Measurements from ENCODE around the gene SGCA.

The SGCA gene

DNA sequence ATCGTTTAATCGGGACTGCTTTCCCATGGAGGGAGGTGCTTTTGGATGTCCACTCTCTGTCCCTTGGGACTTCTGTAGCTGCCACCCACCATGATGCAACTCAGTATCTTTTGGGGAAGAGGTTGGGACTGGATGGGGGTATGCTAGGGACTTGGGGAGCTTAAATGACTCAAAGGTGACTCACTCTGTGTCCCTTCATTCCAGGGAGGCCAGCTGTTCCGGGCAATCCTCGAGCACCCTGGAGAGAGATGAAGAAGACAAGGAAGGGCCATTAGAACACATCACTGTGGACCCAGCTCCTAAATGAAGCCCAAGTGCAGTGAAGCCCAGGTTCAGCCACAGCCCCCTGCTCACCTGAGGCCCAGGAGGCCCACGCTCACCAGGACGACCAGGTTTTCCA lies 31.0 kb downstream of the SGCA start:
- Histone ChIP-seq H4K20me1 (ENCODE audit: insufficient read depth, low read length) (no peaks in the 10 kb centered on the region; the same call in 1 of the 2 replicates), H3K4me2 (ENCODE audit: insufficient read depth, low read length) (no peak overlapping the region), H3K27me3 (ENCODE audit: insufficient read depth, low read length, poor library complexity) (peaks cover 23% of the 10 kb centered on the region), H3K4me1 (ENCODE audit: insufficient read depth, low read length) (peaks cover 14% of the 10 kb centered on the region), H3K79me2 (ENCODE audit: insufficient read depth, low read length) (no peaks in the 10 kb centered on the region), H3K4me3 (ENCODE audit: low read depth in 1 of 2, low read length in 2 of 2) (no peak overlapping the region), H3K27ac (ENCODE audit: low read length) (no peak overlapping the region), H2AFZ (ENCODE audit: low read depth, low read length) (no peak overlapping the region), H3K36me3 (ENCODE audit: insufficient read depth, low read length) (no peaks in the 10 kb centered on the region), H3K9ac (ENCODE audit: low read depth, low read length) (no peak overlapping the region), H3K9me3 (ENCODE audit: insufficient read depth, low read length, severe bottlenecking) (no peaks in the 10 kb centered on the region)
- ATAC-seq (ENCODE audit: insufficient read depth, low read depth) (no peak), DNase-seq (no peak)
- TF ChIP-seq, protein P1, sequence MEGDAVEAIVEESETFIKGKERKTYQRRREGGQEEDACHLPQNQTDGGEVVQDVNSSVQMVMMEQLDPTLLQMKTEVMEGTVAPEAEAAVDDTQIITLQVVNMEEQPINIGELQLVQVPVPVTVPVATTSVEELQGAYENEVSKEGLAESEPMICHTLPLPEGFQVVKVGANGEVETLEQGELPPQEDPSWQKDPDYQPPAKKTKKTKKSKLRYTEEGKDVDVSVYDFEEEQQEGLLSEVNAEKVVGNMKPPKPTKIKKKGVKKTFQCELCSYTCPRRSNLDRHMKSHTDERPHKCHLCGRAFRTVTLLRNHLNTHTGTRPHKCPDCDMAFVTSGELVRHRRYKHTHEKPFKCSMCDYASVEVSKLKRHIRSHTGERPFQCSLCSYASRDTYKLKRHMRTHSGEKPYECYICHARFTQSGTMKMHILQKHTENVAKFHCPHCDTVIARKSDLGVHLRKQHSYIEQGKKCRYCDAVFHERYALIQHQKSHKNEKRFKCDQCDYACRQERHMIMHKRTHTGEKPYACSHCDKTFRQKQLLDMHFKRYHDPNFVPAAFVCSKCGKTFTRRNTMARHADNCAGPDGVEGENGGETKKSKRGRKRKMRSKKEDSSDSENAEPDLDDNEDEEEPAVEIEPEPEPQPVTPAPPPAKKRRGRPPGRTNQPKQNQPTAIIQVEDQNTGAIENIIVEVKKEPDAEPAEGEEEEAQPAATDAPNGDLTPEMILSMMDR (IDR thresholded peaks at IDR 0.05; ENCODE audit: borderline replicate concordance, extremely low read depth, low read length, poor library complexity, severe bottlenecking): no peak
- no peak for TF ChIP-seq EZH2 (IDR thresholded peaks at IDR 0.05; ENCODE audit: borderline replicate concordance, low read depth, low read length, severe bottlenecking)

DNA sequence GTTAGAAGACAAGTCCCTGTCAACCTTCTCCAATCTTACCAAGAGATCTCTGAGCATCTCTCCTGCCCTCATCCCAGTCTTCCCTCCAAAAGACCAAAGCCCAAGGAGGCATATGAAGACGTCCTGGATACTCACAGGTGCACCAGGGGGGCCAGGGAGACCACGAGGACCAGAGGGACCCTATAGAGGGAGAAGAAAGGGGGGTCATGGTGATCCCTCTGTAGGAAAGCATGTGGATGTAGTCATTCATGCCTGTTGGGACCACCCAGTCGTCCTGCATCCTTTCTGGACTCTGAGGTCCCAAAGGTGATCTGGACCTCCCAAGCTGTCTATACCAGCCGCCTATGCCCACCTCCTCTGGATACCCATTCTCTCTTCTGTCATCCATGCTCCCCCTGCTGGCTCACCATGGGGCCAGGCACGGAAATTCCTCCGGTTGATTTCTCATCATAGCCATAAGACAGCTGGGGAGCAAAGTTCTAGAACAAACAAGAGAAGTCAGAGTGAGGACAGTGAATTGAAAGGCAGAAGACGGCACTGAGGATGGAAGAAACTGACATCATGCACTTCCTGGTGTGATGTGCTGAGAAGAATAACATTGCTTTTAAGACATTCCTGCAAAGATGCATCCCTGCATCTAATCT lies 32.3 kb downstream of the SGCA start:
- Histone ChIP-seq H3K4me2 (ENCODE audit: insufficient read depth, low read length) (no peak overlapping the region), H3K4me3 (ENCODE audit: low read depth in 1 of 2, low read length in 2 of 2) (no peak overlapping the region), H2AFZ (ENCODE audit: low read depth, low read length) (no peak overlapping the region), H3K36me3 (ENCODE audit: insufficient read depth, low read length) (no peaks in the 10 kb centered on the region), H4K20me1 (ENCODE audit: insufficient read depth, low read length) (no peaks in the 10 kb centered on the region; the same call in 1 of the 2 replicates), H3K4me1 (ENCODE audit: insufficient read depth, low read length) (peaks cover 14% of the 10 kb centered on the region), H3K79me2 (ENCODE audit: insufficient read depth, low read length) (no peaks in the 10 kb centered on the region), H3K9me3 (ENCODE audit: insufficient read depth, low read length, severe bottlenecking) (no peaks in the 10 kb centered on the region), H3K27me3 (ENCODE audit: insufficient read depth, low read length, poor library complexity) (peaks cover 19% of the 10 kb centered on the region), H3K9ac (ENCODE audit: low read depth, low read length) (no peak overlapping the region), H3K27ac (ENCODE audit: low read length) (no peak overlapping the region)
- no peak for TF ChIP-seq EZH2 (IDR thresholded peaks at IDR 0.05; ENCODE audit: borderline replicate concordance, low read depth, low read length, severe bottlenecking)
- TF ChIP-seq, protein P1 (IDR thresholded peaks at IDR 0.05; ENCODE audit: borderline replicate concordance, extremely low read depth, low read length, poor library complexity, severe bottlenecking): peak; percentile 75
- ATAC-seq (ENCODE audit: insufficient read depth, low read depth) (no peak), DNase-seq (peak; percentile 55)

DNA sequence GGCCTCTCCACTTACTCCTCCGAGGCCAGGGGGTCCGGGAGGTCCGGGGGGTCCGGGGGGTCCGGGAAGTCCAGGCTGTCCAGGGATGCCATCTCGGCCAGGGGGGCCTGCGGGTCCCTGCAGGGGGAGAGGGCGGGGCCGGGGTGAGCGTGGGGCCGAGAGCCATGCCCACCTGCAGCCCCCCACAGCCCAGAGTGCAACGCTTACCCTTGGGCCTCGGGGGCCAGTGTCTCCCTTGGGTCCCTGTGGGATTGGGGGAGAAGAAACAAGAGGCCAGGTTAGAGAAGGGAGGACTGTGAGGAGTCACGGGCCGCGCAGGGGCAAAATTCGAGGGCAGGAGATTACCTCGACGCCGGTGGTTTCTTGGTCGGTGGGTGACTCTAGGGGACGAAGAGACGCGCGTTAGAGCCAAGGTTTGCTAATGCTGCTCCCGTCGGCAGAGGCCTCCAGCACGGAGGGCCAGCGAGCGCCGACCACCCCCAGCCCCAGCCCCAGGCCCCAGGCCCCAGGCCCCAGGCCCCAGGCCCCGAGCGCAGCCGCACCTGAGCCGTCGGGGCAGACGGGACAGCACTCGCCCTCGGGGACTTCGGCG lies 33.5 kb downstream of the SGCA start:
- H2AFZ ChIP-seq (ENCODE audit: low read depth, low read length): no peak overlapping the region
- H3K79me2 ChIP-seq (ENCODE audit: insufficient read depth, low read length): no peaks in the 10 kb centered on the region
- peaks cover 14% of the 10 kb centered on the region for H3K4me1 ChIP-seq (ENCODE audit: insufficient read depth, low read length)
- TF ChIP-seq, protein P1 (IDR thresholded peaks at IDR 0.05; ENCODE audit: borderline replicate concordance, extremely low read depth, low read length, poor library complexity, severe bottlenecking): no peak
- no peak for TF ChIP-seq EZH2 (IDR thresholded peaks at IDR 0.05; ENCODE audit: borderline replicate concordance, low read depth, low read length, severe bottlenecking)
- H3K9ac ChIP-seq (ENCODE audit: low read depth, low read length): no peak overlapping the region
- H3K27me3 ChIP-seq (ENCODE audit: insufficient read depth, low read length, poor library complexity): peaks cover 25% of the 10 kb centered on the region
- DNase-seq (no peak), ATAC-seq (ENCODE audit: insufficient read depth, low read depth) (no peak)
- no peaks in the 10 kb centered on the region for H3K9me3 ChIP-seq (ENCODE audit: insufficient read depth, low read length, severe bottlenecking)
- H3K36me3 ChIP-seq (ENCODE audit: insufficient read depth, low read length): no peaks in the 10 kb centered on the region
- H4K20me1 ChIP-seq (ENCODE audit: insufficient read depth, low read length): no peaks in the 10 kb centered on the region; the same call in none of the 2 replicates
- no peak overlapping the region for H3K4me2 ChIP-seq (ENCODE audit: insufficient read depth, low read length)
- no peak overlapping the region for H3K27ac ChIP-seq (ENCODE audit: low read length)
- H3K4me3 ChIP-seq (ENCODE audit: low read depth in 1 of 2, low read length in 2 of 2): no peak overlapping the region
